HL-60/S4 treated with retinoic acid at 250 ng/mL for 4 days and 3 days (cell line): ENCODE data around the gene PPFIA2.

Experiments used
- in situ Hi-C: fragments of 300-500 bp; cut with MboI; formaldehyde crosslinking; loops from 2 replicates; pipeline ENCODE4 v1.7.0; 2022; ENCODE audit warnings: low sequenced_read_pairs

Gene PPFIA2

GRCh38 chr12:81759190-81760051, at the start of gene PPFIA2:
PPFIA2 (minus strand) TSS chr12:81759350.
- in situ Hi-C loops: no loop called here

GRCh38 chr12:81800298-81801148, 41.4 kb upstream of the PPFIA2 start:
- in situ Hi-C loops: no loop called here

GRCh38 chr12:81798294-81798693, 39.1 kb upstream of the PPFIA2 start:
- in situ Hi-C loops: no loop called here

- in situ Hi-C loops: no loop called here
These were observed 38.0 kb upstream of the PPFIA2 start for GRCh38 chr12:81797100-81797499.

- in situ Hi-C loops: no loop called here
These were observed 33.5 kb upstream of the PPFIA2 start for GRCh38 chr12:81792666-81793065.

- in situ Hi-C loops: no loop called here
These were observed 20.1 kb upstream of the PPFIA2 start for GRCh38 chr12:81779216-81779615.

GRCh38 chr12:81778719-81779118, 19.6 kb upstream of the PPFIA2 start:
- in situ Hi-C loops: no loop called here

- in situ Hi-C loops: no loop called here
These were observed 545 bp downstream of the PPFIA2 start for GRCh38 chr12:81758421-81759189.

GRCh38 chr12:81757731-81758365, 1.3 kb downstream of the PPFIA2 start:
- in situ Hi-C loops: no loop called here

GRCh38 chr12:81729781-81730180, 29.4 kb downstream of the PPFIA2 start:
- in situ Hi-C loops: no loop called here

- in situ Hi-C loops: no loop called here
These were observed 31.8 kb downstream of the PPFIA2 start for GRCh38 chr12:81727391-81727790.

GRCh38 chr12:81726634-81727033, 32.5 kb downstream of the PPFIA2 start:
- in situ Hi-C loops: no loop called here

GRCh38 chr12:81723361-81723760, 35.8 kb downstream of the PPFIA2 start:
- in situ Hi-C loops: no loop called here

- in situ Hi-C loops: no loop called here
These were observed 37.1 kb downstream of the PPFIA2 start for GRCh38 chr12:81722004-81722403.

- in situ Hi-C loops: no loop called here
These were observed 40.5 kb downstream of the PPFIA2 start for GRCh38 chr12:81718616-81719015.

GRCh38 chr12:81712536-81712935, 46.6 kb downstream of the PPFIA2 start:
- in situ Hi-C loops: no loop called here

GRCh38 chr12:81705586-81705985, 53.6 kb downstream of the PPFIA2 start:
- in situ Hi-C loops: no loop called here

GRCh38 chr12:81699551-81699950, 59.6 kb downstream of the PPFIA2 start:
- in situ Hi-C loops: no loop called here

- in situ Hi-C loops: no loop called here
These were observed 67.1 kb downstream of the PPFIA2 start for GRCh38 chr12:81692008-81692407.

GRCh38 chr12:81683881-81684280, 75.3 kb downstream of the PPFIA2 start:
- in situ Hi-C loops: no loop called here

GRCh38 chr12:81679614-81680013, 79.5 kb downstream of the PPFIA2 start:
- in situ Hi-C loops: no loop called here
